ENCODE data around the gene ANKRD36C. TPM values are rescaled to one million over a fixed set of nuclear protein-coding genes. Genes with fewer than 3 reads are reported as not detected.
"Not testable (repeated sequence)": the region's sequence is repeated elsewhere in the genome, so short reads cannot be mapped to it uniquely, and the experiment has no call there.

The ANKRD36C gene
- total RNA-seq, 2 donors from 2014 or later: 4.1 to 11.1 TPM

DNA sequence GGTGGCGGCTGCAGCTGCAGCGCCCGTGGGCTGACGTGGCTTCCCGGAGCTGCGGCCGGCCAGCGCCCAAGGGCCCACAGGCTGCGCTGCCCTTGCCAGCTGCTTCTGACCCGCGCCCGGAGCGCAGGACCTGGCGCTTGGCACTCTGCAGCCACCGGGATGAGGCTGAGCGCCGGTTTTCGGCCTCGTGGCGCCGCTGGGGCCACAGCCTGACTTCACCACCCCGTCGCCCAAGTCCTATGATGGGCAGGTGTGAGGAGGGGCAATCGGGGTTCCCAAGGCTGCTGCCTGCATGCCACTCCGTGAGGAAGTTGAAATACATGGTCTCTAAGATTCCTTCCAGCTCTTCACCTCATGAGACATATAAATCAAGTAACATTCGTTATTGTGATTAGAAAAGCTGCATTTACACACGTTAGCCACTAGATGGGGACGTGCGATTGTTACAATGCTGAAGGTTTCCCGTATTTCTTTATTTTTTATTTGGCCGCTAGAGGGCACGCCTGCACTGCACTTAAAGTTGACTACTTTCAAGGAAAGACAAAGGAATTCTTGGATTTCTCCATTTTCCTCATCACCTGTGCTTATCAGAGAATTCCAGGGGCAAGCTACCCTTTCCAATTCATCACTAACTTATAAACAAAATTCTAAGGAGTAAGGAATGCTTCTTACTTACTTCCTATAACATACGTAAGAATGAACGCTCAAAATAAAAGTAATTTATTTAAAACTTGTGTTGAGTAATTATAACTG is 1.1 kb upstream of the ANKRD36C start:
- peak overlapping the region; percentile 87 to 90 for H3K27ac ChIP-seq
- not testable (repeated sequence) for H3K27me3 ChIP-seq, H3K9me3 ChIP-seq, H3K36me3 ChIP-seq, H3K4me1 ChIP-seq
- peak overlapping the region; percentile 44 to 71 for H3K4me3 ChIP-seq
- peak; percentile 81 for DNase-seq (ENCODE audit: low spot score)
- TF ChIP-seq, protein P1, sequence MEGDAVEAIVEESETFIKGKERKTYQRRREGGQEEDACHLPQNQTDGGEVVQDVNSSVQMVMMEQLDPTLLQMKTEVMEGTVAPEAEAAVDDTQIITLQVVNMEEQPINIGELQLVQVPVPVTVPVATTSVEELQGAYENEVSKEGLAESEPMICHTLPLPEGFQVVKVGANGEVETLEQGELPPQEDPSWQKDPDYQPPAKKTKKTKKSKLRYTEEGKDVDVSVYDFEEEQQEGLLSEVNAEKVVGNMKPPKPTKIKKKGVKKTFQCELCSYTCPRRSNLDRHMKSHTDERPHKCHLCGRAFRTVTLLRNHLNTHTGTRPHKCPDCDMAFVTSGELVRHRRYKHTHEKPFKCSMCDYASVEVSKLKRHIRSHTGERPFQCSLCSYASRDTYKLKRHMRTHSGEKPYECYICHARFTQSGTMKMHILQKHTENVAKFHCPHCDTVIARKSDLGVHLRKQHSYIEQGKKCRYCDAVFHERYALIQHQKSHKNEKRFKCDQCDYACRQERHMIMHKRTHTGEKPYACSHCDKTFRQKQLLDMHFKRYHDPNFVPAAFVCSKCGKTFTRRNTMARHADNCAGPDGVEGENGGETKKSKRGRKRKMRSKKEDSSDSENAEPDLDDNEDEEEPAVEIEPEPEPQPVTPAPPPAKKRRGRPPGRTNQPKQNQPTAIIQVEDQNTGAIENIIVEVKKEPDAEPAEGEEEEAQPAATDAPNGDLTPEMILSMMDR (IDR thresholded peaks at IDR 0.05): peak; percentile 77 to 86

DNA sequence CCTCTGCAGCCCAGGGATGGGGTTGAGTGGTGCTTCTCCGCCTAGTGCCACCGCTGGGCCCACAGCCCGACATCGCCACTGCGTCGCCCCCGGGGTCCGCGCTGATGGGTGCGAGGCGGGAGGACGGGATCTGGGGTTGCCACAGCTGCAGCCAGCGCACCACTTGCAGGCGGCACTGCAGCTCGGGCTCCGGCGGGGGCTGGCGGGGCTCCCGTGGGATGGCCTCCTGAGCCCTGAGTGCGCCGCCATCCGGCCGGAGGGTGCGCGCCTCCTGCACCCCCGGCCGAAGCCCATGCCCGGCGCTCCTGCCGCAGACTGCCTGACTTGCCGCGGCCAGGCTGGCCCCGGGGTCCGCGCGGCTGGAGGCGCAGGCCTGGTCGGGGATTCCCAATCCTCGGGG is 478 bp upstream of the ANKRD36C start:
- not testable (repeated sequence) for H3K9me3 ChIP-seq; H3K36me3 ChIP-seq; H3K27me3 ChIP-seq; H3K4me1 ChIP-seq; DNase-seq (ENCODE audit: low spot score)
- Histone ChIP-seq H3K4me3 (peak overlapping the region; percentile 44 to 71), H3K27ac (peak overlapping the region; percentile 87 to 90)

DNA sequence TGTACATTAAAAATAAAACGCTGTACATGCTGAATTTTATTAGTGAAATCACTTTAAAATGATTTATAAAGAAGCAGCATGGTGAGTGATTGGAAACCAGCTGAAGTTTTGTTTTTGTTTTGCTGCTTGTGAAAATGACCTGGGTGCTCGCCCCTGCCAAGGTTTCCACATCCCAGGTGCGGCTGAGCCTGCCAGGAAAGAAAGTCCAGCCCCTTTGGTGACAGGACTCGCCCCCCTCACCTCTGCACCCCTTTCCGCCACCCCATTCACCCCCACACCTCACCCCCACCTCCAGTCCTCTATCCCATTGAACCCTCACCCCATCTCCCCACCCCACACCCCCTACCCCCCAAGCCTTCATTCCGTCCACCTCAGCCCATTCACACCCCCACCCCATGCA is 740 bp downstream of the ANKRD36C start:
- not testable (repeated sequence) for H3K27me3 ChIP-seq; H3K9me3 ChIP-seq; H3K27ac ChIP-seq; H3K4me1 ChIP-seq; DNase-seq (ENCODE audit: low spot score); H3K36me3 ChIP-seq
- peak overlapping the region in 1 of 2 donors; percentile 71 for H3K4me3 ChIP-seq

DNA sequence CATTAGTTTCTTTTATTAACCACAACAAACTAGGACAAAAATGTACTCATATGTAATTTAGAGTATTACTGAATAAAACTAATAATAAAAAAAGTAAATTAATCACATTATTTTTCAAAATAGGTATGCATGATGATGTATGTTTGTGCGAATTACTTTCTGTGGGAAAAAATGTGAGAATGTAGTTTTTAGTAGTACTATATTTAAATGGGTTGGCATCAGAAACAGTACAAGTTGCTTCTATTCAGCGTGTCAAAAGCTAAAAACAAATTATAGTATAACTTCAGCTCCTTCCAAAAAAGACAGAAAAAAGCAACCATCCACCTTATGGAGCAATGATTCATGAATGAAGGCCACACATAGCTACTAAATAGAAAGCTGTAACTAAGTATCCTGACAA is 40.0 kb downstream of the ANKRD36C start:
- H3K9me3 ChIP-seq; H3K27me3 ChIP-seq; H3K36me3 ChIP-seq; H3K4me1 ChIP-seq; H3K4me3 ChIP-seq; DNase-seq (ENCODE audit: low spot score); H3K27ac ChIP-seq: not testable (repeated sequence)

DNA sequence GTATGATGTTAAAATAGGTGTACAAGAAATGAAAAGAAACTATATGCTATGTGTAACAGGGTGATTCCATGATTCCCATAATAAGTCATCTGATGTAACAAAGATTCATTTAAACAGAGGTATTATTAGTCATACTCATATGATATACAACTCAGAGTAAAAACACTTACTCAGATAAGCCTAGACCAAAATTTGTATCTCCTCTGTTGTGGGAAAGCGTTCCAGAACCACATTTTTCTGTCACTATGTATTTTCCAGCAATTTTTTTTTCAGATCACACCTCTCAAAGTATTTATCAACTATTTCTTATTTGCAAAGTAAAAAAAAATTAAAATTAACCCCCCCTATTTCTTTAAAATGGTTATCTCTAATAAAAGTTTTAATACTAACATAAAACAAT is 43.6 kb downstream of the ANKRD36C start:
- H3K9me3 ChIP-seq; H3K27ac ChIP-seq; DNase-seq (ENCODE audit: low spot score); H3K4me1 ChIP-seq; H3K27me3 ChIP-seq; H3K4me3 ChIP-seq; H3K36me3 ChIP-seq: not testable (repeated sequence)

DNA sequence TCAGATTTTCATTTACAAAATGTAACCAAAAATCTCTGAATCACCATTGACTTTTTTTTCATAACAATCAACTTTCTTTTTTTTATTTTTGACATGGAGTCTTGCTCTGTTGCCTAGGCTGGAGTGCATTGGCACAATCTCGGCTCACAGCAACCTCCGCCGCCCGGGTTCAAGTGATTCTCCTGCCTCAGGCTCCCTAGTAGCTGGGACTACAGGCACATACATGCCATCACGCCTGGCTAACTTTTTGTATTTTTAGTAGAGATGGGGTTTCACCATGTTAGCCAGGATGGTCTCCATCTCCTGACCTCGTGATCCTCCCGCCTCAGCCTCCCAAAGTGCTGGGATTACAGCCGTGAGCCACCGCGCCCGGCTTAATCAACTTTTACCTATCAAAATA is 51.7 kb downstream of the ANKRD36C start:
- not testable (repeated sequence) for H3K9me3 ChIP-seq; H3K27ac ChIP-seq; H3K36me3 ChIP-seq; H3K4me1 ChIP-seq; H3K4me3 ChIP-seq; H3K27me3 ChIP-seq; DNase-seq (ENCODE audit: low spot score)

DNA sequence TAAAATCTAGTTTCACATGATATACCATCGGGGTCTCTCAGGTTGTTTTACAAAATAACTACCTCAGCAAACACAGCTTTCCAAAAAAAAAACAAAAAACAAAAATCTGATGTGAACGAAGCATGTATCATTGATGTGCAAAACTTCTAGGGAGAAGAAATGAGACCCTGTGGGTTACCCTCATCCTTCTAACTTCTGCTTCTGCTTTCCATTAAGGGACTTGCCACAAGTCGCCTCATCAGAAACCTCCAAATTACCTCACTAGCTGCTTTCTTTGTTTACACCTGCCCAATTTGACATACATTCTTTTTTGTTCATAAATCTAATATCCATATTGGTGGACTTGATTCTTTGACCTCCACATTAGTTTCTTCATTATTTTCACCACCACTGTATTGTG is 60.9 kb downstream of the ANKRD36C start:
- not testable (repeated sequence) for H3K4me3 ChIP-seq; H3K36me3 ChIP-seq; DNase-seq (ENCODE audit: low spot score); H3K27ac ChIP-seq; H3K27me3 ChIP-seq; H3K9me3 ChIP-seq; H3K4me1 ChIP-seq

DNA sequence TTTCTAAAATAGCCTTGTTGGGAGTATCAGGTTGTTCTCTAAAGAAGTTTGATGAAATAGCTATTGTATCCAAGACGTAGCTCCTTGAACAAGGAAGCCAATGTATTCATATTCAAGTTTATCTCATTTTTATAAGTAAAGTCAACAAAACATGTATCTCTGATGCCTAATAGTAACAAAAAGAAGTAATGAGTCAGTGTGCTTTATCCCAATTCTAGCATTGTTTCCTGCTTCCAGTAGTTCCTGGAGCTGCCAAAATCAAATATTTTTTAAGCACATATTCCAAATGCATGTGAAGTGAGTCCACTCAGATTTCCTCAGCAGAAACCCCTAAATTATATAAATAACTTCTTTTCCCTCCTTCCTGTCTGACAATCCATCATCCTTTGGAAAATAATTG is 74.6 kb downstream of the ANKRD36C start:
- H3K9me3 ChIP-seq; H3K4me1 ChIP-seq; H3K27me3 ChIP-seq; H3K27ac ChIP-seq; H3K4me3 ChIP-seq; H3K36me3 ChIP-seq; DNase-seq (ENCODE audit: low spot score): not testable (repeated sequence)

DNA sequence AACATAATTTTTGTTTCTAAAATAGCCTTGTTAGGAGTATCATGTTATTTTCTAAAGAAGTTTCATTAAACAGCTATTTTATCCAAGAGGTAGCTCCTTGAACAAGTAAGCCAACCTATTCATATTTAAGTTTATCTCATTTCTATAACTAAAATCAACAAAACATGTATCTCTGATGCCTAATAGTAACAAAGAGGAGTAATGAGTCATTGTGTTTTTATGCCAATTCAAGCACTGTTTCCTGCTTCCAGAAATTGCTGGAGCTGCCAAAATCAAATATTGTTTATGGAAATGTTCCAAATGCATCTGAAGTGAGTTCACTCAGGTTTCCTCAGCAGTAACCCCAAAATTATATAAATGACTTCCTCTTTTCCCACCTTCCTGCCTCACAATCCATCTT is 76.5 kb downstream of the ANKRD36C start:
- H3K36me3 ChIP-seq: not testable (repeated sequence)

DNA sequence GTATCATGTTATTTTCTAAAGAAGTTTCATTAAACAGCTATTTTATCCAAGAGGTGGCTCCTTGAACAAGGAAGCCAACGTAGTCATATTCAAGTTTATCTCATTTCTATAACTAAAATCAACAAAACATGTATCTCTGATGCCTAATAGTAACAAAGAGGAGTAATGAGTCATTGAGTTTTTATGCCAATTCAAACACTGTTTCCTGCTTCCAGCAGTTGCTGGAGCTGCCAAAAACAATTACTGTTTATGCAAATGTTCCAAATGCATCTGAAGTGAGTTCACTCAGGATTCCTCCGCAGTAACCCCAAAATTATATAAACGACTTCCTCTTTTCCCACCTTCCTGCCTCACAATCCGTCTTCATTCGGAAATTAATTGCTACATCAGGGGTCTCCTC is 80.2 kb downstream of the ANKRD36C start:
- DNase-seq (ENCODE audit: low spot score); H3K27ac ChIP-seq; H3K4me3 ChIP-seq; H3K36me3 ChIP-seq; H3K27me3 ChIP-seq; H3K9me3 ChIP-seq; H3K4me1 ChIP-seq: not testable (repeated sequence)

More for the DNA sequence above, 76.5 kb downstream of the ANKRD36C start:
- not testable (repeated sequence) for H3K4me3 ChIP-seq; H3K9me3 ChIP-seq; H3K27ac ChIP-seq; H3K27me3 ChIP-seq; H3K4me1 ChIP-seq; DNase-seq (ENCODE audit: low spot score)

DNA sequence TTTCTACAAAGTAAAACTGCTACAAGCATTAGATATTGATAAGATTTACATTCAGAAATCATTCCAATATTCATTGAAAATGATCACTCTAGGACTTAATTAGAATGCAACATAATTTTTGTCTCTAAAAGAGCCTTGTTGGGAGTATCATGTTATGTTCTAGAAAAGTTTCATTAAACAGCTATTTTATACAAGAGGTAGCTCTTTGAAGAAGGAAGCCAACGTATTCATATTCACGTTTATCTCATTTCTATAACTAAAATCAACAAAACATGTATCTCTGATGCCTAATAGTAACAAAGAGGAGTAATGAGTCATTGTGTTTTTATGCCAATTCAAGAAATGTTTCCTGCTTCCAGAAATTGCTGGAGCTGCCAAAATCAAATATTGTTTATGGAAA is 97.2 kb downstream of the ANKRD36C start:
- not testable (repeated sequence) for H3K36me3 ChIP-seq; H3K27ac ChIP-seq; H3K9me3 ChIP-seq; H3K27me3 ChIP-seq; DNase-seq (ENCODE audit: low spot score); H3K4me3 ChIP-seq; H3K4me1 ChIP-seq

DNA sequence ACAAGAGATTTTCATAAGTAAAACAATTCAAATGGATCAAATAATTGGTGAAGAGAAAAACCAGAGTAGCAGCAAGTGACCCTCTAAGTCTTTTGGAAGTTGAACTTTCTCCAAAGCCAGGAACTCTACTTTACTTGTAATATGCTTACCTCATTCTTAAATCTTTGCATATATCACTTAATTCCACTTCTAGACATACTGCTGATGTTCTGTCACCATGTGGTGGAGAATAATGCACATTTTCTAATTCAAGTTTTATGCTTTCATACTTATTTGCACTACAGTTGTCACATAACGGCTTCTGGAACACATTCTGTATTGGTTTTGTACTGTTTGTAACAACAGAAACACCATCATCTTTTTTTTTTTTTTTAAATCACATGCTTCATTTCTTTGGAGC is 123.7 kb downstream of the ANKRD36C start:
- H3K27ac ChIP-seq; H3K36me3 ChIP-seq; DNase-seq (ENCODE audit: low spot score); H3K4me1 ChIP-seq; H3K4me3 ChIP-seq; H3K27me3 ChIP-seq; H3K9me3 ChIP-seq: not testable (repeated sequence)

DNA sequence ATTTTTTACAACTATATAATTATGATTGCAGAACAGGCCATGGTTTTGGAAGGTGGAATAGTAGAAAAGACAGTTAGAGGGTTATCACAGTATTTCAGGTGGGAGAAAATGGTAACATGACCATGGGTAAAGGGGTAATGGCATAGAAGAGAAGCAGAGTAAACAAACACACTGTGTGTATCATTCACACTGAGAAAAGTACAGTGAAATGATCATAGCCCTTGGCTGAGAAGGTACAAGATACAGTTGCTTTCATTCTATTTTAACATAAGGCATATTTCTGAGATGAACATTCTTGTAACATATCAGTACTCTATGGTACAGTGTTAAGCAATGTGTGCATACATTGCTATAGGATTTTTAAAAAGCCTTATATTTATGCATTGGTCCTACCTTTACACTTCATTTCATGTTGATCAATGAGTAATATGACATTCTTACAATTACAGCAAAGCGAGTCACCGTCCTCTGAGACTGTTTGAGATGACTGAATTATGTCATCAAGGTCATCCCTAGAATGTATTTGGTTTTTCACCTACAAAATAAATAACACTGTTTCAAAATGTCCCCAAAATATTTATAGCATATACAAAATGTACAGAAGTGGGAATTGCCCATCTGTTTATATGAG is 124.5 kb downstream of the ANKRD36C start:
- DNase-seq (ENCODE audit: low spot score); H3K27ac ChIP-seq: not testable (repeated sequence)

DNA sequence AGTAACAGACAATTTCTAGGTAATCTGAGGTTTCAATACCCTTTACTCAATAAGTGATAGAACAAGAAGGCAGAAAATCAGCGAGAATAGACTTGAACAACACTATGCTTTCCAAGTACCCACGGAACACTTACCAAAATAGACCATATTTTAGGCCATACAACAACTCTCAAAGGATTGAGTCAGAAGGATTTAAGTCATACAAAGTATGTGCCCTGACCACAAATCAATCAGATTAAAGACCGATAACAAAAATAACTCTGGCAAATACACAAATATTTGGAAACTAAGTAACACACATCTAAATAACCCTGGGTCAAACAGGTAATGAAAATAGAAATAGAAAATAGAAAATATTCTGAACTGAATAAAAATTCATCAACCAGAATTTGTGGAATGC is 129.5 kb downstream of the ANKRD36C start:
- H3K27me3 ChIP-seq, H3K27ac ChIP-seq: not testable (repeated sequence)

More for the DNA sequence above, 124.5 kb downstream of the ANKRD36C start:
- H3K36me3 ChIP-seq, H3K4me3 ChIP-seq, H3K27me3 ChIP-seq, H3K9me3 ChIP-seq, H3K4me1 ChIP-seq: not testable (repeated sequence)

More for the DNA sequence above, 129.5 kb downstream of the ANKRD36C start:
- H3K4me1 ChIP-seq; H3K4me3 ChIP-seq; H3K9me3 ChIP-seq; H3K36me3 ChIP-seq; DNase-seq (ENCODE audit: low spot score): not testable (repeated sequence)

Measured in right atrium auricular region (tissue), 2 donors.